Mesenchymal stem cell (in vitro differentiated cells and primary cell): ENCODE results near the gene FLT4.

ENCODE experiments used
- DNase-seq: peaks from one replicate; pipeline ENCODE4 v3.0.0-alpha.2; 2013
- H2AFZ ChIP-seq: one replicate; pipeline ENCODE4 v1.6.1; 2013; ENCODE audit warnings: low read depth, mild to moderate bottlenecking, control low read depth, inconsistent platforms, low read length, moderate library complexity
- H2AK5ac ChIP-seq: 2 replicates; pipeline ENCODE4 v1.6.1; 2013; ENCODE audit warnings: low read length, moderate library complexity, mild to moderate bottlenecking, inconsistent platforms; ENCODE audit not compliant: severe bottlenecking
- H2BK120ac ChIP-seq: one replicate; pipeline ENCODE4 v1.6.1; 2013; ENCODE audit warnings: low read depth, mild to moderate bottlenecking, inconsistent platforms, low read length, moderate library complexity
- H2BK12ac ChIP-seq, 2 experiments: one replicate each; pipeline ENCODE4 v1.6.1; 2013; ENCODE audit warnings: inconsistent platforms in 2 of 2, low read length in 2 of 2, mild to moderate bottlenecking in 2 of 2, moderate library complexity in 2 of 2, control low read depth in 1 of 2
- H2BK15ac ChIP-seq: one replicate; pipeline ENCODE4 v1.6.1; 2013; ENCODE audit warnings: mild to moderate bottlenecking, low read depth, inconsistent platforms; ENCODE audit not compliant: poor library complexity, severe bottlenecking
- H2BK5ac ChIP-seq: 2 replicates; pipeline ENCODE4 v1.6.1; 2013; ENCODE audit warnings: low read depth, mild to moderate bottlenecking, low read length, control low read depth, inconsistent platforms; ENCODE audit not compliant: poor library complexity, severe bottlenecking
- H3K14ac ChIP-seq, 2 experiments: one replicate each; pipeline ENCODE4 v1.6.1; 2013; ENCODE audit warnings: inconsistent platforms in 2 of 2, low read length in 2 of 2, control low read depth in 1 of 2, mild to moderate bottlenecking in 1 of 2, moderate library complexity in 1 of 2
- H3K18ac ChIP-seq, 2 experiments: one replicate each; pipeline ENCODE4 v1.6.1; 2013; ENCODE audit warnings: inconsistent platforms in 2 of 2, low read length in 2 of 2, control low read depth in 1 of 2, low read depth in 1 of 2, mild to moderate bottlenecking in 1 of 2
- H3K23ac ChIP-seq, 2 experiments: one replicate each; pipeline ENCODE4 v1.6.1; 2013; ENCODE audit warnings: inconsistent platforms in 2 of 2, low read length in 2 of 2, mild to moderate bottlenecking in 2 of 2, moderate library complexity in 2 of 2, control low read depth in 1 of 2
- H3K27ac ChIP-seq: 2 replicates; pipeline ENCODE4 v1.5.1; 2013; ENCODE audit warnings: mild to moderate bottlenecking, moderate library complexity, low read length, control low read depth, inconsistent platforms; ENCODE audit not compliant: poor library complexity, severe bottlenecking
- H3K27me3 ChIP-seq, 2 experiments: 2 replicates each; pipeline versions ENCODE4 v1.6.1 to v1.7.0; 2013; ENCODE audit warnings: low read length in 2 of 2, mild to moderate bottlenecking in 2 of 2, moderate library complexity in 2 of 2, control low read depth in 1 of 2, inconsistent platforms in 1 of 2; ENCODE audit not compliant: control insufficient read depth in 1 of 2, insufficient read depth in 1 of 2
- H3K36me3 ChIP-seq, 2 experiments: 2 replicates each; pipeline versions ENCODE4 v1.6.1 to v1.7.0; 2013; ENCODE audit warnings: low read length in 2 of 2, control low read depth in 1 of 2, inconsistent platforms in 1 of 2, low read depth in 1 of 2, mild to moderate bottlenecking in 1 of 2; ENCODE audit not compliant: insufficient read depth in 2 of 2, control insufficient read depth in 1 of 2
- H3K4ac ChIP-seq, 2 experiments: one replicate each; pipeline ENCODE4 v1.6.1; 2013; ENCODE audit warnings: inconsistent platforms in 2 of 2, low read length in 2 of 2, mild to moderate bottlenecking in 2 of 2, moderate library complexity in 2 of 2, control low read depth in 1 of 2, low read depth in 1 of 2
- H3K4me1 ChIP-seq: 2 replicates; pipeline ENCODE4 v1.6.1; 2013; ENCODE audit warnings: low read depth, low read length, control low read depth; ENCODE audit not compliant: control insufficient read depth, insufficient read depth
- H3K4me2 ChIP-seq: 2 replicates; pipeline ENCODE4 v1.6.1; 2013; ENCODE audit warnings: low read length, mild to moderate bottlenecking, inconsistent platforms; ENCODE audit not compliant: poor library complexity, severe bottlenecking
- H3K4me3 ChIP-seq, 2 experiments: 2 replicates each; pipeline versions ENCODE4 v1.5.1 to v1.7.0; 2013; ENCODE audit warnings: low read length in 2 of 2, mild to moderate bottlenecking in 2 of 2, control low read depth in 1 of 2, low read depth in 1 of 2; ENCODE audit not compliant: insufficient read depth in 1 of 2
- H3K79me1 ChIP-seq: replicated peaks from 2 replicates; pipeline ENCODE4 v1.6.1; 2013; ENCODE audit warnings: mild to moderate bottlenecking, control low read depth, low read length, inconsistent platforms; ENCODE audit not compliant: poor library complexity, severe bottlenecking
- H3K9ac ChIP-seq: 2 replicates; pipeline ENCODE4 v1.7.0; 2013; ENCODE audit warnings: mild to moderate bottlenecking, low read length, moderate library complexity
- H3K9me3 ChIP-seq: 2 replicates; pipeline ENCODE4 v1.7.0; 2013; ENCODE audit warnings: mild to moderate bottlenecking, low read length; ENCODE audit not compliant: control insufficient read depth
- H4K8ac ChIP-seq: one replicate; pipeline ENCODE4 v1.6.1; 2013; ENCODE audit warnings: inconsistent platforms, mild to moderate bottlenecking, low read length, moderate library complexity
- H4K91ac ChIP-seq: one replicate; pipeline ENCODE4 v1.6.1; 2013; ENCODE audit warnings: mild to moderate bottlenecking, low read length, inconsistent platforms
- WGBS: methylation state at CpG from one replicate; pipeline ENCODE4 v1.1.7; 2013; ENCODE audit warnings: mixed read lengths; 5-methylcytosine and 5-hydroxymethylcytosine counted together

FLT4 gene

DNA sequence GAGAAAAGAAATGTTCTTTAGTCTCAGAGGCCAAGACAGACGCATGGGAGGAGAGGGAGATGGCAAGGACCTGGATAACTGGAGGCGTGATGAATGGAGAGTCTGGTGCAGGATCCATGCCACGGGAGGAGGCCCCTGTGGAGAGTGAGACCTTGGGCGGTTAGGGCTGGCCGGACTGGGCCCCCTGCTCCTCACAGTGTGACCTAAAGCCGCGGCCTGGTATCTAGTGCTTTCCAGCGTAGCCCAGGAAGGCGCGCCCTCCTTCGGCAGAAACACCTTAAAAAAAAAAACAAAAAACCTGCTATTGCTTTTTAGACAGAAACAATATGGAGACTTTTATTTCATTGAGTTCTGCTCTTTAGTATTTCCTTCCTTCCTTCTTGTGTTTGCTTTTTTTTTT, 91.2 kb downstream of the FLT4 start:
- Histone ChIP-seq H2AFZ (no peak overlapping the region), H3K14ac (no peak overlapping the region), H3K36me3 (peaks cover 21 to 40% of the 10 kb centered on the region in 2 experiments), H3K18ac (no peak overlapping the region), H3K4me3 (no peak overlapping the region), H3K27me3 (no peaks in the 10 kb centered on the region), H2BK120ac (no peak overlapping the region), H2BK12ac (no peak overlapping the region), H2AK5ac (no peak overlapping the region), H3K4me1 (no peaks in the 10 kb centered on the region), H3K9ac (no peak overlapping the region), H3K23ac (peak overlapping the region in 1 of 2 experiments; percentile 14), H3K9me3 (no peaks in the 10 kb centered on the region), H4K91ac (no peak overlapping the region), H2BK15ac (no peak overlapping the region), H3K4me2 (no peak overlapping the region), H3K4ac (no peak overlapping the region), H4K8ac (no peak overlapping the region), H3K27ac (no peak overlapping the region), H2BK5ac (no peak overlapping the region), H3K79me1 (peaks cover 31% of the 10 kb centered on the region)
- DNase-seq = no peak
- WGBS = 95% methylated on average over 7 of the region's 11 CpGs

- Histone ChIP-seq H3K9ac (no peak overlapping the region), H3K14ac (no peak overlapping the region), H2BK15ac (no peak overlapping the region), H3K4ac (no peak overlapping the region), H3K27ac (no peak overlapping the region), H4K91ac (no peak overlapping the region), H2AK5ac (no peak overlapping the region), H3K18ac (no peak overlapping the region), H2AFZ (no peak overlapping the region), H2BK12ac (no peak overlapping the region), H3K27me3 (no peaks in the 10 kb centered on the region), H2BK120ac (no peak overlapping the region), H3K4me1 (no peaks in the 10 kb centered on the region), H2BK5ac (peak overlapping the region; percentile 73), H3K4me3 (no peak overlapping the region), H3K23ac (no peak overlapping the region), H3K79me1 (peaks cover 28% of the 10 kb centered on the region), H4K8ac (no peak overlapping the region), H3K36me3 (peaks cover 21 to 43% of the 10 kb centered on the region in 2 experiments), H3K4me2 (no peak overlapping the region), H3K9me3 (no peaks in the 10 kb centered on the region)
- no CpG with 5 or more reads among the region's 2 CpGs for WGBS
- DNase-seq = no peak
Observed at GRCh38 chr5:180557217-180557809, 92.1 kb downstream of the FLT4 start.

- Histone ChIP-seq H3K4me1 (no peaks in the 10 kb centered on the region), H3K4ac (no peak overlapping the region), H2BK12ac (no peak overlapping the region), H2BK15ac (no peak overlapping the region), H3K27ac (no peak overlapping the region), H3K9me3 (no peaks in the 10 kb centered on the region), H3K18ac (no peak overlapping the region), H3K27me3 (no peaks in the 10 kb centered on the region), H3K23ac (no peak overlapping the region), H3K4me2 (no peak overlapping the region), H3K14ac (no peak overlapping the region), H3K4me3 (no peak overlapping the region), H2BK120ac (no peak overlapping the region), H2BK5ac (no peak overlapping the region), H3K9ac (no peak overlapping the region), H4K8ac (no peak overlapping the region), H3K79me1 (peaks cover 27% of the 10 kb centered on the region), H3K36me3 (peaks cover 18 to 51% of the 10 kb centered on the region in 2 experiments), H4K91ac (no peak overlapping the region), H2AFZ (no peak overlapping the region), H2AK5ac (no peak overlapping the region)
- WGBS = 94% methylated on average over 5 of the region's 7 CpGs
- DNase-seq = peak; percentile 12
Observed at GRCh38 chr5:180555168-180555921, 94.1 kb downstream of the FLT4 start.

DNA sequence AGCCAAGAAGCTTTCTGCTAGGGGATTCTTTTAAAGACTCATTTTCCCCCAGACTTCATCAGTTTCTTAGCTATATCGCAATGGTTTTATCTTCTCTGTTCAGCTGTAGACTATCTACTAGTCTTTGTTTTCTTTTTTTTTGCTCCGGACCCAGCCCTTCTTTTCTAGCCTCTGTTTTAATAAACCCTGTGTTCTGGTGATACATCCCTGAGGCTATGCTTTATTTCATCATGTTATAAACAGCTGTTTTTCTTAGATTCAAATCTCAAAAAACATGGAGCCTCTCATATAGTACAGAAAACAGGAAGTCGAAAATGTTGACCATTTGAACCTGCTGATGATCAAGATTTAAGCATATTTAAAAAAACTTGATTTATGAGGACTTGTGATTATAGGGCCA, 95.9 kb downstream of the FLT4 start:
- H2BK15ac ChIP-seq = no peak overlapping the region
- no peak overlapping the region for H3K4me2 ChIP-seq
- H3K27ac ChIP-seq = no peak overlapping the region
- peaks cover 28% of the 10 kb centered on the region for H3K79me1 ChIP-seq
- H2BK120ac ChIP-seq = no peak overlapping the region
- H3K14ac ChIP-seq = no peak overlapping the region
- no peak overlapping the region for H3K23ac ChIP-seq
- H2BK12ac ChIP-seq = no peak overlapping the region
- no peak overlapping the region for H3K4me3 ChIP-seq
- no peak overlapping the region for H2BK5ac ChIP-seq
- H3K18ac ChIP-seq = no peak overlapping the region
- DNase-seq = no peak
- no peaks in the 10 kb centered on the region for H3K27me3 ChIP-seq
- no peak overlapping the region for H4K91ac ChIP-seq
- H3K9me3 ChIP-seq = no peaks in the 10 kb centered on the region
- no peak overlapping the region for H2AK5ac ChIP-seq
- WGBS = 75% methylated on average over 1 of the region's 3 CpGs
- H4K8ac ChIP-seq = no peak overlapping the region
- no peak overlapping the region for H3K9ac ChIP-seq
- H3K4me1 ChIP-seq = no peaks in the 10 kb centered on the region
- H3K4ac ChIP-seq = no peak overlapping the region
- H3K36me3 ChIP-seq = peaks cover 21 to 58% of the 10 kb centered on the region in 2 experiments
- no peak overlapping the region for H2AFZ ChIP-seq
